GM12872 (cell line): ENCODE measurements around the gene MAGEA11.

ENCODE experiments used
- CTCF ChIP-seq: IDR thresholded peaks from 3 replicates; pipeline ENCODE4 v1.5.1; 2011; ENCODE audit warnings: low read depth, mild to moderate bottlenecking, low read length, moderate library complexity; ENCODE audit not compliant: insufficient read depth

MAGEA11 gene

GRCh38 chrX:149759824-149760223 is 48.0 kb downstream of the MAGEA11 start:
- no peak for TF ChIP-seq CTCF

- no peak for TF ChIP-seq CTCF
Measured at GRCh38 chrX:149760965-149761364, 49.1 kb downstream of the MAGEA11 start.

- no peak for TF ChIP-seq CTCF
Measured at GRCh38 chrX:149762696-149763614, 51.1 kb downstream of the MAGEA11 start.
